Panc1 (cell line): Measurements from ENCODE around the gene YBEY. TPM values are rescaled to one million over a fixed set of nuclear protein-coding genes. Genes with fewer than 3 reads are reported as not detected.

Source experiments
- ATAC-seq: fragments of 200-7000 bp; cut with Tn5 transposase; 2 replicates; pipeline ENCODE4 v1.9.1; 2020; ENCODE audit warnings: mild to moderate bottlenecking, moderate library complexity
- BruUV-seq: library from RNA; stranded (reverse); fragments of 400-500 nt; replicated peaks from 2 replicates; lab custom pipeline; 2021; lab: Mats Ljungman, UMichigan
- CTCF ChIA-PET: fragments of 300-600 bp; sonication (Branson Sonifier 250); formaldehyde crosslinking; loops from one replicate; lab custom pipeline; 2022; ENCODE audit warnings: antibody characterized with exemption; lab: Charles Lee
- POLR2A ChIA-PET: fragments of 300-600 bp; sonication (Branson Sonifier 250); formaldehyde crosslinking; loops from one replicate; lab custom pipeline; 2022; ENCODE audit warnings: antibody characterized with exemption; lab: Charles Lee
- DNase-seq: peaks from one replicate; pipeline ENCODE4 v3.0.0-alpha.2; 2010; ENCODE audit warnings: low read depth, low spot score
- H3K27ac ChIP-seq: 2 replicates; pipeline ENCODE4 v1.5.1; 2011; ENCODE audit warnings: mild to moderate bottlenecking, low read length, inconsistent platforms
- H3K27me3 ChIP-seq: fragments of 200-500 bp; sonication (Bioruptor generic); 2 replicates; pipeline ENCODE4 v1.6.0; 2014; ENCODE audit warnings: low read length, inconsistent platforms; ENCODE audit not compliant: control insufficient read depth, insufficient read depth
- H3K36me3 ChIP-seq: fragments of 200-500 bp; sonication (Bioruptor generic); 2 replicates; pipeline ENCODE4 v1.5.1; 2014; ENCODE audit warnings: inconsistent platforms, mild to moderate bottlenecking, low read length, moderate library complexity; ENCODE audit not compliant: control insufficient read depth, insufficient read depth
- H3K4me1 ChIP-seq: 2 replicates; pipeline ENCODE4 v1.5.1; 2011; ENCODE audit warnings: inconsistent platforms, mild to moderate bottlenecking, low read length, moderate library complexity; ENCODE audit not compliant: control insufficient read depth, insufficient read depth
- H3K4me3 ChIP-seq, 2 experiments: 2 replicates each; pipeline ENCODE4 v1.5.1; 2011 to 2012; ENCODE audit warnings: low read depth in 2 of 2, low read length in 2 of 2, mild to moderate bottlenecking in 2 of 2, inconsistent platforms in 1 of 2, moderate library complexity in 1 of 2
- H3K9me3 ChIP-seq: fragments of 200-500 bp; sonication (Bioruptor generic); 2 replicates; pipeline ENCODE4 v1.5.1; 2014; ENCODE audit warnings: low read depth, mild to moderate bottlenecking, inconsistent platforms, low read length, moderate library complexity; ENCODE audit not compliant: control insufficient read depth, insufficient read depth
- CTCF ChIP-seq: fragments of 450-650 bp; IDR thresholded peaks from 2 replicates; pipeline ENCODE4 v1.5.1; 2017; ENCODE audit warnings: mild to moderate bottlenecking
- POLR2AphosphoS5 ChIP-seq: IDR thresholded peaks from 2 replicates; pipeline ENCODE4 v1.6.1; 2012; ENCODE audit warnings: mild to moderate bottlenecking, low read depth, low read length, moderate library complexity
- REST ChIP-seq, 2 experiments: IDR thresholded peaks; 2 replicates each; pipeline ENCODE4 v1.6.1; 2011 to 2012; ENCODE audit warnings: low read depth in 2 of 2, control low read depth in 1 of 2, low read length in 1 of 2, mild to moderate bottlenecking in 1 of 2, moderate library complexity in 1 of 2; ENCODE audit not compliant: insufficient read depth in 1 of 2
- SIN3A ChIP-seq: IDR thresholded peaks from 2 replicates; pipeline ENCODE4 v1.6.1; 2012; ENCODE audit warnings: low read depth, mild to moderate bottlenecking, low read length, moderate library complexity, borderline replicate concordance; ENCODE audit not compliant: insufficient read depth
- TCF7L2 ChIP-seq: IDR thresholded peaks from 2 replicates; pipeline ENCODE4 v1.6.1; 2011; ENCODE audit warnings: mild to moderate bottlenecking, low read depth, low read length, inconsistent platforms
- in situ Hi-C: cut with HindIII; loops from 2 replicates; pipeline ENCODE4 v1.10.0; 2016; ENCODE audit warnings: low sequenced_read_pairs, low pct_unique_long_range_greater_than_20kb
- intact Hi-C: fragments of 100-400 bp; cut with micrococcal nuclease; formaldehyde crosslinking; loops from one replicate; pipeline ENCODE4 v1.10.0; 2022; ENCODE audit not compliant: unreplicated experiment
- total RNA-seq: library from RNA; stranded (reverse); gene quantifications from one replicate; pipeline ENCODE4 v1.2.1, GENCODE V29; 2021; ENCODE audit not compliant: unreplicated experiment

Gene YBEY
- total RNA-seq, 1 experiment from 2014 or later = 10.7 TPM

- H3K27me3 ChIP-seq = no peaks in the 10 kb centered on the region
- H3K4me1 ChIP-seq = no peaks in the 10 kb centered on the region
- CTCF ChIA-PET = no interaction called here
- TF ChIP-seq CTCF = no peak
- no peak for TF ChIP-seq POLR2AphosphoS5
- no peak for TF ChIP-seq SIN3A
- no peak for TF ChIP-seq TCF7L2
- TF ChIP-seq REST (IDR thresholded peaks at IDR 0.05; ENCODE audit: insufficient read depth in 1 of 2, low read depth in 2 of 2, low read length in 1 of 2) = no peak
- intact Hi-C loops = no loop called here
- BruUV-seq = no TSS peak
- in situ Hi-C loops = no loop called here
- H3K4me3 ChIP-seq = no peak overlapping the region
- H3K9me3 ChIP-seq = no peaks in the 10 kb centered on the region
- no peak for ATAC-seq
- peaks cover 10% of the 10 kb centered on the region; the same call in 1 of the 2 replicates for H3K36me3 ChIP-seq
- DNase-seq = no peak
- H3K27ac ChIP-seq = no peak overlapping the region
- POLR2A ChIA-PET = no interaction called here
Observed at GRCh38 chr21:46347203-46347550, 61.0 kb downstream of the YBEY start.

Other genes starting within 250 kb of the YBEY start
- 29.9 TPM for gene COL6A2, start 188.2 kb upstream of the YBEY start, total RNA-seq
- 0.21 TPM for gene FTCD, start 130.8 kb upstream of the YBEY start, total RNA-seq
- gene SPATC1L, start 101.9 kb upstream of the YBEY start, total RNA-seq = 0.26 TPM
- gene LSS, start 57.6 kb upstream of the YBEY start, total RNA-seq = 111 TPM
- gene MCM3AP, start 731 bp upstream of the YBEY start, total RNA-seq = 95.0 TPM
- 12.7 TPM for gene C21orf58, start 37.5 kb downstream of the YBEY start, total RNA-seq
- 44.3 TPM for gene PCNT, start 37.8 kb downstream of the YBEY start, total RNA-seq
- gene DIP2A, start 172.5 kb downstream of the YBEY start, total RNA-seq = 22.9 TPM